Left ventricle myocardium inferior (tissue), 1 donor: ENCODE results near the gene USP9X. TPM values are rescaled to one million over a fixed set of nuclear protein-coding genes. Genes with fewer than 3 reads are reported as not detected.

Experiments
- DNase-seq: peaks from one replicate; pipeline ENCODE4 v3.0.0-alpha.2; 2020
- H3K27ac ChIP-seq: fragments of 200-600 bp; replicated peaks from 2 replicates; pipeline ENCODE4 v1.8.0; 2021
- H3K27me3 ChIP-seq: fragments of 200-600 bp; 2 replicates; pipeline ENCODE4 v1.8.0; 2021; ENCODE audit warnings: low read depth
- H3K36me3 ChIP-seq: fragments of 200-600 bp; 2 replicates; pipeline ENCODE4 v1.8.0; 2021
- H3K4me1 ChIP-seq: fragments of 200-600 bp; 2 replicates; pipeline ENCODE4 v1.8.0; 2021
- H3K4me3 ChIP-seq: fragments of 200-600 bp; 2 replicates; pipeline ENCODE4 v1.8.0; 2021; ENCODE audit warnings: mild to moderate bottlenecking, moderate library complexity
- H3K9me3 ChIP-seq: fragments of 200-600 bp; replicated peaks from 2 replicates; pipeline ENCODE4 v1.8.0; 2021
- intact Hi-C: fragments of 100-400 bp; cut with micrococcal nuclease; formaldehyde crosslinking; loops from one replicate; pipeline ENCODE4 v1.11.0; 2022
- long read RNA-seq: library from polyadenylated mRNA; unstranded; transcript quantifications from one replicate; pipeline ENCODE4 v2.0.0, GENCODE V29; 2021
- total RNA-seq: library from RNA; stranded (reverse); fragmentation: NEBNext Ultra II Directional; extraction: Animal tissue kit (Norgen Biotek cat#: 25700); gene quantifications from one replicate; pipeline ENCODE4 v1.2.1, GENCODE V29; 2021
- TF ChIP-seq, protein P1 (sequence below): fragments of 200-600 bp; IDR thresholded peaks from 2 replicates; pipeline ENCODE4 v1.8.0; 2021; ENCODE audit warnings: antibody characterized with exemption, mild to moderate bottlenecking, borderline replicate concordance
- donor health status: DM: no; HTN: yes; CAD: no; lungs with severe emphysema.

USP9X gene
- total RNA-seq, result 50.9 TPM
- long read RNA-seq, full-length matches to known transcripts, result 1 of 12 reads
- long read RNA-seq, partial matches to known transcripts, result 9 of 12 reads
- long read RNA-seq, other reads (novel, unspliced or antisense), result 2 of 12 reads

GRCh38 chrX:41084893-41085511, at the start of gene USP9X:
Gene USP9X, plus strand, starts transcription at chrX:41085445. Its CDS starts 38,184 bp downstream, at chrX:41123629.
- no peaks in the 10 kb centered on the region for H3K9me3 ChIP-seq
- peak within 1 kb of the TSS; percentile 87 for H3K4me3 ChIP-seq
- no peaks in the 10 kb centered on the region for H3K27me3 ChIP-seq
- intact Hi-C loops, result no loop called here
- peak within 1 kb of the TSS; percentile 99 for H3K27ac ChIP-seq
- H3K36me3 ChIP-seq, result no peaks in the 10 kb centered on the region
- TF ChIP-seq, protein P1, sequence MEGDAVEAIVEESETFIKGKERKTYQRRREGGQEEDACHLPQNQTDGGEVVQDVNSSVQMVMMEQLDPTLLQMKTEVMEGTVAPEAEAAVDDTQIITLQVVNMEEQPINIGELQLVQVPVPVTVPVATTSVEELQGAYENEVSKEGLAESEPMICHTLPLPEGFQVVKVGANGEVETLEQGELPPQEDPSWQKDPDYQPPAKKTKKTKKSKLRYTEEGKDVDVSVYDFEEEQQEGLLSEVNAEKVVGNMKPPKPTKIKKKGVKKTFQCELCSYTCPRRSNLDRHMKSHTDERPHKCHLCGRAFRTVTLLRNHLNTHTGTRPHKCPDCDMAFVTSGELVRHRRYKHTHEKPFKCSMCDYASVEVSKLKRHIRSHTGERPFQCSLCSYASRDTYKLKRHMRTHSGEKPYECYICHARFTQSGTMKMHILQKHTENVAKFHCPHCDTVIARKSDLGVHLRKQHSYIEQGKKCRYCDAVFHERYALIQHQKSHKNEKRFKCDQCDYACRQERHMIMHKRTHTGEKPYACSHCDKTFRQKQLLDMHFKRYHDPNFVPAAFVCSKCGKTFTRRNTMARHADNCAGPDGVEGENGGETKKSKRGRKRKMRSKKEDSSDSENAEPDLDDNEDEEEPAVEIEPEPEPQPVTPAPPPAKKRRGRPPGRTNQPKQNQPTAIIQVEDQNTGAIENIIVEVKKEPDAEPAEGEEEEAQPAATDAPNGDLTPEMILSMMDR, result no peak
- peaks cover 39% of the 10 kb centered on the region for H3K4me1 ChIP-seq
- peak; percentile 88 for DNase-seq

- Histone ChIP-seq H3K36me3 (no peaks in the 10 kb centered on the region), H3K4me1 (no peaks in the 10 kb centered on the region), H3K27ac (no peak overlapping the region), H3K4me3 (no peak overlapping the region), H3K9me3 (no peaks in the 10 kb centered on the region), H3K27me3 (no peaks in the 10 kb centered on the region)
- no peak for DNase-seq
- TF ChIP-seq, protein P1, result no peak
- intact Hi-C loops, result no loop called here
Observed at GRCh38 chrX:41035582-41035981, 49.7 kb upstream of the USP9X start.

GRCh38 chrX:41036668-41037326, 48.4 kb upstream of the USP9X start:
- Histone ChIP-seq H3K27me3 (no peaks in the 10 kb centered on the region), H3K4me1 (no peaks in the 10 kb centered on the region), H3K4me3 (no peak overlapping the region), H3K9me3 (no peaks in the 10 kb centered on the region), H3K36me3 (no peaks in the 10 kb centered on the region), H3K27ac (no peak overlapping the region)
- TF ChIP-seq, protein P1, result no peak
- intact Hi-C loops, result no loop called here
- no peak for DNase-seq

DNA sequence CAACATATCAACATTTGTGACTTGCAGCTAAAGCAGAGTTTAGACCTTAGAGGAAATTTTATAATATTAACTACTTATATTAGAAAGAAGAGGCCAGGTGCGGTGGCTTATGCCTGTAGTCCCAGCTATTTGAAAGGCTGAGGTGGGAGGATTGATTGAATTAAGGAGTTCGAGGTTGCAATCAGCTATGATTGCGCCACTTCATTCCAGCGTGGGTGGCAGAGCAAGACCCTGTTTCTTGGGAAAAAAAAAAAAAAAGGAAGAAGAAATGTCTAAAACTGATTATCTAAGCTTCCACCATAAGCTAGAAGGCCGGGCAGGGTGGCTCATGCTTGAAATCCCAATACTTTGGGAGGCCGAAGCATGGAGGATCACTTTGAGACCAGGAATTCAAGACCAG, 42.0 kb upstream of the USP9X start:
- no peaks in the 10 kb centered on the region for H3K27me3 ChIP-seq
- no peak overlapping the region for H3K4me3 ChIP-seq
- H3K36me3 ChIP-seq, result no peaks in the 10 kb centered on the region
- no peak overlapping the region for H3K27ac ChIP-seq
- TF ChIP-seq, protein P1, result no peak
- intact Hi-C loops, result no loop called here
- no peaks in the 10 kb centered on the region for H3K9me3 ChIP-seq
- DNase-seq, result no peak
- H3K4me1 ChIP-seq, result no peaks in the 10 kb centered on the region

DNA sequence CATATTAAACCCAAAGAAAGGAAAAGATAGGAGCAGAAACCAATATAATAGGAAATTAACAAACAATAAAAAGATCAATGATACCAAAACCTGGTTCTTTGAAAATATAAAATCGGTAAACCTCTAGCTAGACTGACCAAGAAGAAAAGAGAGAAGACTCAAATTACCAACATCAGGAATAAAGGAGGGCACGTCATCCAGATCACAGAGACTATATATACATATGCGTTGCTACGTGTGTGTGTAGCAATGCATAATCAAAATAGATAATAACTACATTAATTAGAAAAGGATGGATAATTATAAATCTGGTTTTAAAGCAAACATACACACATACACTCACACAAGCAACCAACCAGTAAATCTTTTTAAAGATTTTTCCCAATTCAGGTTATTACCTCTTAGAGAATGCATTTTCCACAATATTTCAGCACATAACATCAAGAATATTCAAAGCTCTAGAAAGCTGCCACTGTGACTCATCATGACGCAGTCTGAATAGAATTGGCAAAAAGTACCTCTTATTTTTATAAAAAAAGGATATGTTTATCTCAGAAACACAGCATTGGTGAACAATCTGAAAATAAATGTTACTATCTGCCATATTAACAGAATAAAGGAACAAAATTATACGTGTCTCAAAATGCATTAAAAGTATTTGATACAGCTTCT, 41.4 kb upstream of the USP9X start:
- Histone ChIP-seq H3K36me3 (no peaks in the 10 kb centered on the region), H3K4me3 (no peak overlapping the region), H3K9me3 (no peaks in the 10 kb centered on the region), H3K27me3 (no peaks in the 10 kb centered on the region), H3K27ac (no peak overlapping the region), H3K4me1 (no peaks in the 10 kb centered on the region)
- TF ChIP-seq, protein P1, result no peak
- no peak for DNase-seq
- intact Hi-C loops, result no loop called here
